K562 (cell line): ENCODE data around the gene SLC30A1. TPM values are rescaled to one million over a fixed set of nuclear protein-coding genes. Genes with fewer than 3 reads are reported as not detected.

ENCODE experiments used
- ATAC-seq: fragments of 200-7000 bp; cut with Tn5 transposase; 3 replicates; pipeline ENCODE4 v1.9.1; 2020; ENCODE audit warnings: moderate library complexity
- BruUV-seq: library from RNA; stranded (reverse); fragments of 400-500 nt; replicated peaks from 2 replicates; lab custom pipeline; 2021; lab: Mats Ljungman, UMichigan
- CTCF ChIA-PET: fragments of 300-600 bp; formaldehyde crosslinking; extraction: SDS; loops from one replicate; lab custom pipeline; 2021; ENCODE audit warnings: low intra/inter-chr PET ratio; lab: Yijun Ruan, JAX
- POLR2A ChIA-PET: fragments of 300-600, 350-650 bp; sonication (Branson Sonifier 250); formaldehyde crosslinking; extraction: SDS; loops from one replicate; lab custom pipeline; 2021; ENCODE audit warnings: antibody characterized with exemption, inconsistent platforms; lab: Yijun Ruan, JAX
- DNase-seq, 4 experiments: peaks; one replicate each; pipeline versions ENCODE4 v3.0.0 to v3.0.0-alpha.2; 2011 to 2018; ENCODE audit warnings: low spot score in 3 of 4, mixed read lengths in 3 of 4; ENCODE audit errors: extremely low read depth in 1 of 4
- FAIRE-seq: peaks from 2 replicates; lab custom pipeline; 2011; peaks lifted over from hg19 to GRCh38; lab: Jason Lieb, UNC
- H2AFZ ChIP-seq: 2 replicates; pipeline ENCODE4 v1.6.0; 2011; ENCODE audit warnings: low read depth, low read length, control low read depth, inconsistent platforms
- H3K27ac ChIP-seq: fragments of 200-600 bp; 3 replicates; pipeline ENCODE4 v1.8.0; 2011; ENCODE audit warnings: low read depth, mild to moderate bottlenecking, control low read depth, inconsistent platforms, low read length, moderate library complexity, mixed read lengths; ENCODE audit errors: extremely low read depth
- H3K27me3 ChIP-seq, 2 experiments: fragments of 300-600 bp in 1 of 2; 2 replicates in 1 of 2; 3 replicates in 1 of 2; pipeline versions ENCODE4 v1.6.0 to v1.8.0; 2011; ENCODE audit warnings: inconsistent platforms in 2 of 2, low read length in 2 of 2, mild to moderate bottlenecking in 1 of 2, mixed read lengths in 1 of 2, moderate library complexity in 1 of 2; ENCODE audit not compliant: control insufficient read depth in 2 of 2, insufficient read depth in 2 of 2
- H3K36me3 ChIP-seq: fragments of 300-600 bp; 3 replicates; pipeline ENCODE4 v1.8.0; 2011; ENCODE audit warnings: mild to moderate bottlenecking, low read length, inconsistent platforms; ENCODE audit not compliant: control insufficient read depth, insufficient read depth
- H3K4me1 ChIP-seq, 2 experiments: fragments of 200-600 bp in 1 of 2; replicated peaks in 1 of 2; 2 replicates in 1 of 2; 3 replicates in 1 of 2; pipeline versions ENCODE4 v1.5.1 to v1.8.0; 2011; ENCODE audit warnings: inconsistent platforms in 2 of 2, low read length in 2 of 2, mild to moderate bottlenecking in 1 of 2, mixed read lengths in 1 of 2, moderate library complexity in 1 of 2; ENCODE audit not compliant: control insufficient read depth in 2 of 2, insufficient read depth in 2 of 2
- H3K4me2 ChIP-seq: 2 replicates; pipeline ENCODE4 v1.6.1; 2011; ENCODE audit warnings: low read length, control low read depth, inconsistent platforms, mixed read lengths; ENCODE audit not compliant: insufficient read depth
- H3K4me3 ChIP-seq: fragments of 200-600 bp; sonication (generic), shearing (Covaris generic); 2 replicates; pipeline ENCODE4 v1.5.1; 2016; ENCODE audit warnings: control low read depth, inconsistent platforms
- H3K79me2 ChIP-seq: fragments of 200-600 bp; 3 replicates; pipeline ENCODE4 v1.8.0; 2011; ENCODE audit warnings: low read length, inconsistent platforms; ENCODE audit not compliant: control insufficient read depth, insufficient read depth
- H3K9ac ChIP-seq, 2 experiments: 2 replicates each; pipeline versions ENCODE4 v1.6.0 to v1.6.1; 2011; ENCODE audit warnings: low read depth in 2 of 2, low read length in 2 of 2, control low read depth in 1 of 2, inconsistent platforms in 1 of 2, mild to moderate bottlenecking in 1 of 2, mixed read lengths in 1 of 2; ENCODE audit not compliant: insufficient read depth in 1 of 2
- H3K9me1 ChIP-seq: one replicate; pipeline ENCODE4 v1.6.0; 2011; ENCODE audit warnings: inconsistent platforms, mild to moderate bottlenecking, low read length, moderate library complexity; ENCODE audit not compliant: control insufficient read depth, insufficient read depth
- H3K9me3 ChIP-seq: replicated peaks from 2 replicates; pipeline ENCODE4 v1.5.1; 2011; ENCODE audit warnings: low read depth, low read length, inconsistent platforms; ENCODE audit not compliant: control insufficient read depth, insufficient read depth
- H4K20me1 ChIP-seq: replicated peaks from 2 replicates; pipeline ENCODE4 v1.6.1; 2011; ENCODE audit warnings: low read length, inconsistent platforms, mixed read lengths; ENCODE audit not compliant: control insufficient read depth, insufficient read depth
- ASH1L ChIP-seq: fragments of 450-650 bp; IDR thresholded peaks from 2 replicates; pipeline ENCODE4 v1.6.1; 2018; ENCODE audit warnings: borderline replicate concordance, mild to moderate bottlenecking, low read depth; ENCODE audit not compliant: partially characterized antibody
- FOXK2 ChIP-seq, 2 experiments: fragments of 450-650 bp; IDR thresholded peaks in 1 of 2; conservative IDR thresholded peaks in 1 of 2; 2 replicates each; pipeline ENCODE4 v1.6.1; 2016; ENCODE audit warnings: low read depth in 2 of 2, mild to moderate bottlenecking in 1 of 2
- HDGF ChIP-seq: fragments of 450-650 bp; IDR thresholded peaks from 2 replicates; pipeline ENCODE4 v1.6.1; 2016
- KLF6 ChIP-seq: fragments of 250-450 bp; sonication (Bioruptor Pico); IDR thresholded peaks from 2 replicates; pipeline ENCODE4 v1.4.0; 2020; ENCODE audit warnings: mild to moderate bottlenecking, moderate library complexity, borderline replicate concordance
- LARP7 ChIP-seq: fragments of 450-650 bp; IDR thresholded peaks from 2 replicates; pipeline ENCODE4 v1.6.1; 2016
- MCM3 ChIP-seq: fragments of 450-650 bp; IDR thresholded peaks from 2 replicates; pipeline ENCODE4 v1.6.1; 2016
- ZNF561 ChIP-seq: fragments of 450-650 bp; formaldehyde crosslinking; conservative IDR thresholded peaks from 2 replicates; pipeline ENCODE4 v1.4.0; 2020; ENCODE audit warnings: mild to moderate bottlenecking, moderate library complexity
- WGBS: fragments of 100-300 bp; shearing (Covaris generic); methylation state at CpG from one replicate; pipeline ENCODE4 v1.1.6; 2016; ENCODE audit warnings: low coverage, mixed read lengths; ENCODE audit not compliant: insufficient coverage; ENCODE audit errors: missing lambda C conversion rate; 5-methylcytosine and 5-hydroxymethylcytosine counted together
- in situ Hi-C: fragments of 300-500 bp; cut with MboI; formaldehyde crosslinking; loops from 4 replicates; pipeline ENCODE4 v1.15.0; 2018; ENCODE audit warnings: inconsistent platforms, mixed read lengths
- intact Hi-C: fragments of 100-400 bp; cut with micrococcal nuclease; formaldehyde crosslinking; loops from 2 replicates; pipeline ENCODE4 v1.14.2; 2022
- polyA plus RNA-seq, 8 experiments: library from polyadenylated mRNA; depleted of rRNA in 4 of 8; stranded (reverse) in 5 of 8; unstranded in 3 of 8; fragments of >200 nt; fragmentation: Nextera tagmentation in 2 of 8; fragmentation: Illumina TruSeq in 1 of 8; extraction: Ambion mirVana in 2 of 8; extraction: Trizol in 1 of 8; gene quantifications; 2 replicates each; pipeline versions ENCODE4 v1.2.1 to v1.2.3, GENCODE V29; 2011 to 2014; ENCODE audit warnings: inconsistent platforms in 1 of 8, missing spikeins in 1 of 8
- total RNA-seq, 7 experiments: library from RNA; depleted of rRNA in 6 of 7; stranded (reverse); fragments of >200 nt in 6 of 7; fragmentation: Illumina TruSeq in 2 of 7; extraction: Trizol in 2 of 7; gene quantifications; 2 replicates each; pipeline versions ENCODE4 v1.2.1 to v1.2.3, GENCODE V29; 2011 to 2021; ENCODE audit warnings: low replicate concordance in 1 of 7
- TF ChIP-seq, protein P1 (sequence below): sonication (generic); formaldehyde crosslinking; IDR thresholded peaks from 2 replicates; pipeline ENCODE4 v1.8.0; 2023; ENCODE audit warnings: mild to moderate bottlenecking, missing genetic modification reagents
- TF ChIP-seq, protein P2 (sequence below): fragments of 450-650 bp; formaldehyde crosslinking; IDR thresholded peaks from 2 replicates; pipeline ENCODE4 v1.4.0; 2022; ENCODE audit warnings: missing genetic modification characterization

SLC30A1 gene
- total and polyA plus RNA-seq, 9 of the 15 experiments (the other 6 are each of a cell fraction or from before 2014, with no cell fraction given): 4.1 to 14.4 (median 6.6) TPM

DNA sequence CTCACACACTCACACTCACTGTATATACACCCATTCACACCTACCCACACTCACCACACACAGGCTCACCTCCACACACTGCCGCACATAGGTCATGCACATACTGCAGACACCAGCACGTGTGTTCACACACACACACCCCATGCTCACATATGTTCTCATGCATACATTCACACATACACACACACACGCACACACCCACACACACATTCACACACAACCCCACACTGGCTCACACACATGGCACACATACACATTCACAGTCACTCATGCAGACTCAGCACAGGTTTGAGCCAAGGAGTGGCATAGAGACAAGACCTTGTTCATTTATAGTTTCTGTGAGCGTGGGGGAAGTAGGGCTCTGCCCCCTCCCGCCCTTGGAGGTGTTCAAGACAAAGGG is 41.1 kb upstream of the SLC30A1 start:
- CTCF ChIA-PET: no interaction called here

More for the DNA sequence above, 41.1 kb upstream of the SLC30A1 start:
- in situ Hi-C loops (no loop called here), intact Hi-C loops (no loop called here)
- no peaks in the 10 kb centered on the region for H4K20me1 ChIP-seq
- H3K4me2 ChIP-seq: no peak overlapping the region
- BruUV-seq: no TSS peak
- peaks cover 16 to 28% of the 10 kb centered on the region in 2 experiments; a peak in 4 of 5 replicates for H3K4me1 ChIP-seq
- no peak overlapping the region for H3K27ac ChIP-seq
- H3K4me3 ChIP-seq: no peak overlapping the region
- peak; percentile 74; the same call in 1 of the 2 replicates for TF ChIP-seq HDGF
- TF ChIP-seq MCM3: peak; percentile 55; the same call in 1 of the 2 replicates
- 0 out of 4 replicates have a peak, but pooled peaks of 1 of the 2 experiments have one; percentile 13 for TF ChIP-seq FOXK2 (conservative IDR thresholded peaks at IDR 0.05 in 1 of 2, IDR thresholded peaks at IDR 0.05 in 1 of 2; ENCODE audit: low read depth in 2 of 2)
- peak; percentile 28 for TF ChIP-seq ASH1L
- TF ChIP-seq, protein P1, sequence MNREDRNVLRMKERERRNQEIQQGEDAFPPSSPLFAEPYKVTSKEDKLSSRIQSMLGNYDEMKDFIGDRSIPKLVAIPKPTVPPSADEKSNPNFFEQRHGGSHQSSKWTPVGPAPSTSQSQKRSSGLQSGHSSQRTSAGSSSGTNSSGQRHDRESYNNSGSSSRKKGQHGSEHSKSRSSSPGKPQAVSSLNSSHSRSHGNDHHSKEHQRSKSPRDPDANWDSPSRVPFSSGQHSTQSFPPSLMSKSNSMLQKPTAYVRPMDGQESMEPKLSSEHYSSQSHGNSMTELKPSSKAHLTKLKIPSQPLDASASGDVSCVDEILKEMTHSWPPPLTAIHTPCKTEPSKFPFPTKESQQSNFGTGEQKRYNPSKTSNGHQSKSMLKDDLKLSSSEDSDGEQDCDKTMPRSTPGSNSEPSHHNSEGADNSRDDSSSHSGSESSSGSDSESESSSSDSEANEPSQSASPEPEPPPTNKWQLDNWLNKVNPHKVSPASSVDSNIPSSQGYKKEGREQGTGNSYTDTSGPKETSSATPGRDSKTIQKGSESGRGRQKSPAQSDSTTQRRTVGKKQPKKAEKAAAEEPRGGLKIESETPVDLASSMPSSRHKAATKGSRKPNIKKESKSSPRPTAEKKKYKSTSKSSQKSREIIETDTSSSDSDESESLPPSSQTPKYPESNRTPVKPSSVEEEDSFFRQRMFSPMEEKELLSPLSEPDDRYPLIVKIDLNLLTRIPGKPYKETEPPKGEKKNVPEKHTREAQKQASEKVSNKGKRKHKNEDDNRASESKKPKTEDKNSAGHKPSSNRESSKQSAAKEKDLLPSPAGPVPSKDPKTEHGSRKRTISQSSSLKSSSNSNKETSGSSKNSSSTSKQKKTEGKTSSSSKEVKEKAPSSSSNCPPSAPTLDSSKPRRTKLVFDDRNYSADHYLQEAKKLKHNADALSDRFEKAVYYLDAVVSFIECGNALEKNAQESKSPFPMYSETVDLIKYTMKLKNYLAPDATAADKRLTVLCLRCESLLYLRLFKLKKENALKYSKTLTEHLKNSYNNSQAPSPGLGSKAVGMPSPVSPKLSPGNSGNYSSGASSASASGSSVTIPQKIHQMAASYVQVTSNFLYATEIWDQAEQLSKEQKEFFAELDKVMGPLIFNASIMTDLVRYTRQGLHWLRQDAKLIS (CRISPR knock-in tag): no peak
- TF ChIP-seq, protein P2, sequence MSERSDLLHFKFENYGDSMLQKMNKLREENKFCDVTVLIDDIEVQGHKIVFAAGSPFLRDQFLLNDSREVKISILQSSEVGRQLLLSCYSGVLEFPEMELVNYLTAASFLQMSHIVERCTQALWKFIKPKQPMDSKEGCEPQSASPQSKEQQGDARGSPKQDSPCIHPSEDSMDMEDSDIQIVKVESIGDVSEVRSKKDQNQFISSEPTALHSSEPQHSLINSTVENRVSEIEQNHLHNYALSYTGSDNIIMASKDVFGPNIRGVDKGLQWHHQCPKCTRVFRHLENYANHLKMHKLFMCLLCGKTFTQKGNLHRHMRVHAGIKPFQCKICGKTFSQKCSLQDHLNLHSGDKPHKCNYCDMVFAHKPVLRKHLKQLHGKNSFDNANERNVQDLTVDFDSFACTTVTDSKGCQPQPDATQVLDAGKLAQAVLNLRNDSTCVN (CRISPR knock-in tag): 0 out of 2 replicates have a peak, but pooled peaks have one; percentile 31
- TF ChIP-seq LARP7: peak; percentile 41; the same call in 1 of the 2 replicates
- no peak for TF ChIP-seq ZNF561 (CRISPR knock-in tag)
- no peak for TF ChIP-seq KLF6 (CRISPR knock-in tag)
- ATAC-seq: peak; percentile 17
- H3K9me1 ChIP-seq: no peaks in the 10 kb centered on the region
- 72% methylated on average over 5 of the region's 5 CpGs for WGBS
- no peaks in the 10 kb centered on the region for H3K36me3 ChIP-seq
- H3K9me3 ChIP-seq: no peaks in the 10 kb centered on the region
- no peak for DNase-seq
- POLR2A ChIA-PET: interaction anchor here (1.0 to 2.8 kb wide), 4 partner anchors 11 to 47 kb away, joined by 3 to 21 read pairs (median 12); no protein-coding TSS in a partner anchor
- peak overlapping the region in 1 of 2 experiments; percentile 60; a peak in 2 of 4 replicates for H3K9ac ChIP-seq
- no peak for FAIRE-seq
- no peak overlapping the region for H2AFZ ChIP-seq
- H3K79me2 ChIP-seq: no peaks in the 10 kb centered on the region
- no peaks in the 10 kb centered on the region for H3K27me3 ChIP-seq
